MM.1S (cell line): ENCODE data around the gene PPP1R14C.
A peak's percentile ranks its signal among the peaks of the same experiment; 100 is the strongest.

ENCODE experiments used
- DNase-seq: peaks from one replicate; pipeline ENCODE4 v3.0.0-alpha.2; 2015
- H2AFZ ChIP-seq: fragments of 300-600 bp; sonication (generic); 2 replicates; pipeline ENCODE4 v1.6.0; 2016; ENCODE audit warnings: antibody characterized with exemption, low read length
- H3F3A ChIP-seq: fragments of 300-600 bp; sonication (generic); 2 replicates; pipeline ENCODE4 v1.6.1; 2016; ENCODE audit warnings: mild to moderate bottlenecking, antibody characterized with exemption, low read length, moderate library complexity, mixed read lengths; ENCODE audit not compliant: insufficient read depth
- H3K27ac ChIP-seq: fragments of 300-600 bp; sonication (generic); 2 replicates; pipeline ENCODE4 v1.5.1; 2016; ENCODE audit warnings: mild to moderate bottlenecking, low read length
- H3K27me3 ChIP-seq: fragments of 300-600 bp; sonication (generic); replicated peaks from 2 replicates; pipeline ENCODE4 v1.6.0; 2016; ENCODE audit warnings: low read length; ENCODE audit not compliant: insufficient read depth
- H3K36me3 ChIP-seq: fragments of 300-600 bp; sonication (generic); replicated peaks from 2 replicates; pipeline ENCODE4 v1.6.1; 2016; ENCODE audit warnings: mild to moderate bottlenecking, low read length, mixed read lengths; ENCODE audit not compliant: insufficient read depth
- H3K4me1 ChIP-seq: fragments of 300-600 bp; sonication (generic); 2 replicates; pipeline ENCODE4 v1.6.1; 2016; ENCODE audit warnings: low read length, mixed read lengths
- H3K4me2 ChIP-seq: fragments of 300-600 bp; sonication (generic); 2 replicates; pipeline ENCODE4 v1.6.0; 2016; ENCODE audit warnings: low read depth, low read length
- H3K4me3 ChIP-seq: fragments of 300-600 bp; sonication (generic); 2 replicates; pipeline ENCODE4 v1.5.1; 2016; ENCODE audit warnings: low read length, mixed read lengths
- H3K79me2 ChIP-seq: fragments of 300-600 bp; sonication (generic); 2 replicates; pipeline ENCODE4 v1.6.1; 2016; ENCODE audit warnings: mixed run types, low read length, mixed read lengths
- H3K9ac ChIP-seq: fragments of 300-600 bp; sonication (generic); 2 replicates; pipeline ENCODE4 v1.6.1; 2016; ENCODE audit warnings: low read length, mixed read lengths
- H3K9me2 ChIP-seq: fragments of 300-600 bp; sonication (generic); replicated peaks from 2 replicates; pipeline ENCODE4 v1.6.1; 2016; ENCODE audit warnings: mild to moderate bottlenecking, low read length, mixed read lengths; ENCODE audit not compliant: insufficient read depth
- H3K9me3 ChIP-seq: fragments of 300-600 bp; sonication (generic); replicated peaks from 2 replicates; pipeline ENCODE4 v1.6.1; 2016; ENCODE audit warnings: mild to moderate bottlenecking, low read length, mixed read lengths; ENCODE audit not compliant: insufficient read depth
- H4K20me1 ChIP-seq: fragments of 300-600 bp; sonication (generic); 2 replicates; pipeline ENCODE4 v1.6.1; 2016; ENCODE audit warnings: mild to moderate bottlenecking, low read length, moderate library complexity, mixed read lengths; ENCODE audit not compliant: insufficient read depth
- EZH2 ChIP-seq: fragments of 300-600 bp; sonication (generic); optimal IDR thresholded peaks from 2 replicates; pipeline ENCODE3; 2017; ENCODE audit warnings: low read depth, mild to moderate bottlenecking, antibody characterized with exemption, low read length, mixed read lengths
- EZH2phosphoT487 ChIP-seq: fragments of 300-600 bp; sonication (generic); IDR thresholded peaks from 2 replicates; pipeline ENCODE4 v1.6.1; 2018; ENCODE audit warnings: antibody characterized with exemption, low read length
- TF ChIP-seq, protein P1 (sequence below): fragments of 300-600 bp; sonication (generic); IDR thresholded peaks from 2 replicates; pipeline ENCODE4 v1.5.1; 2016; ENCODE audit warnings: antibody characterized with exemption, low read length, mixed read lengths

The PPP1R14C gene, protein sequence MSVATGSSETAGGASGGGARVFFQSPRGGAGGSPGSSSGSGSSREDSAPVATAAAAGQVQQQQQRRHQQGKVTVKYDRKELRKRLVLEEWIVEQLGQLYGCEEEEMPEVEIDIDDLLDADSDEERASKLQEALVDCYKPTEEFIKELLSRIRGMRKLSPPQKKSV

DNA sequence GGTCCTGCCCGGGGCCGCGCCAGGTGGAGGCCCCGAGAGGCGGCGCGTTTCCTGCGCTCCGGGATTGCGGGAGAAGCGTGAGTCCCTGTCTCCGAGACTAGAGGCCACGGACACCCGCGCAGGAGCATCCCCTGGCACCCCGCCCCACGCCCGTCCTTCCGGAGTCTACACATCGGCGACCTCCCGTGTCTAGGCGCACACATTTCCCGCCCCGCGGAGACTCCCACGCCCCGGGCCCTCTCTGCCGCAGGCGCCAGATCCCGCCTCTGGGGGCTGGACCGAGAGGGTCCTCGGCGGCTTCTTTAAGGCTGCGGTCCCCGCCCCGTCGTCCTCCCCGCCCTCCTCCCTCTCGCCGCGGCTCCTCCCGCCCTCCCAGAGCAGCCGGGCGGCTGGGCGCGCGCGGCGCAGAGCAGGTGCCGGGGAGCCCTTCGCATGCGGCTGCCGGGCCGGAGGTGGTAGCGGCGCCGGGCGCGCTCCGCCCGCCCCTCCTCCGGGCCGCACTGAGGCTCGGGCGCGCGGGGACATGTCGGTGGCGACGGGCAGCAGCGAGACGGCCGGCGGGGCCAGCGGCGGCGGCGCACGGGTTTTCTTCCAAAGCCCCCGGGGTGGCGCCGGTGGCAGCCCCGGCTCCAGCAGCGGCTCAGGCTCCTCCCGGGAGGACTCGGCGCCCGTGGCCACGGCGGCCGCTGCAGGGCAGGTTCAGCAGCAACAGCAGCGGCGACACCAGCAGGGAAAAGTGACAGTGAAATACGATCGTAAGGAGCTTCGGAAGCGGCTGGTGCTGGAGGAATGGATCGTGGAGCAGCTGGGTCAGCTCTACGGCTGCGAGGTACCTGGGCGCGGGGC lies at the start of gene PPP1R14C:
Gene PPP1R14C, plus strand, starts transcription at position 375 of the 846 bp plus-strand sequence. Its CDS starts 149 bp downstream, at position 524.
- Histone ChIP-seq H3K27me3 (no peaks in the 10 kb centered on the region), H3K4me3 (no peak within 1 kb of the TSS; the same call in 1 of the 2 replicates), H3K9ac (no peak within 1 kb of the TSS), H3K4me1 (no peaks in the 10 kb centered on the region), H3K79me2 (no peaks in the 10 kb centered on the region), H4K20me1 (no peaks in the 10 kb centered on the region), H3K4me2 (peak within 1 kb of the TSS; percentile 29; the same call in 1 of the 2 replicates), H3K9me3 (no peaks in the 10 kb centered on the region), H3K36me3 (no peaks in the 10 kb centered on the region), H3K27ac (no peak within 1 kb of the TSS), H2AFZ (no peak within 1 kb of the TSS), H3F3A (no peaks in the 10 kb centered on the region), H3K9me2 (no peaks in the 10 kb centered on the region)
- no peak for DNase-seq
- TF ChIP-seq EZH2phosphoT487, result no peak
- TF ChIP-seq, protein P1, sequence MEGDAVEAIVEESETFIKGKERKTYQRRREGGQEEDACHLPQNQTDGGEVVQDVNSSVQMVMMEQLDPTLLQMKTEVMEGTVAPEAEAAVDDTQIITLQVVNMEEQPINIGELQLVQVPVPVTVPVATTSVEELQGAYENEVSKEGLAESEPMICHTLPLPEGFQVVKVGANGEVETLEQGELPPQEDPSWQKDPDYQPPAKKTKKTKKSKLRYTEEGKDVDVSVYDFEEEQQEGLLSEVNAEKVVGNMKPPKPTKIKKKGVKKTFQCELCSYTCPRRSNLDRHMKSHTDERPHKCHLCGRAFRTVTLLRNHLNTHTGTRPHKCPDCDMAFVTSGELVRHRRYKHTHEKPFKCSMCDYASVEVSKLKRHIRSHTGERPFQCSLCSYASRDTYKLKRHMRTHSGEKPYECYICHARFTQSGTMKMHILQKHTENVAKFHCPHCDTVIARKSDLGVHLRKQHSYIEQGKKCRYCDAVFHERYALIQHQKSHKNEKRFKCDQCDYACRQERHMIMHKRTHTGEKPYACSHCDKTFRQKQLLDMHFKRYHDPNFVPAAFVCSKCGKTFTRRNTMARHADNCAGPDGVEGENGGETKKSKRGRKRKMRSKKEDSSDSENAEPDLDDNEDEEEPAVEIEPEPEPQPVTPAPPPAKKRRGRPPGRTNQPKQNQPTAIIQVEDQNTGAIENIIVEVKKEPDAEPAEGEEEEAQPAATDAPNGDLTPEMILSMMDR, result no peak

- Histone ChIP-seq H4K20me1 (no peaks in the 10 kb centered on the region), H3K4me3 (no peak overlapping the region), H3K9me3 (no peaks in the 10 kb centered on the region), H3K27me3 (no peaks in the 10 kb centered on the region), H3K36me3 (no peaks in the 10 kb centered on the region), H3K4me1 (no peaks in the 10 kb centered on the region), H3K79me2 (no peaks in the 10 kb centered on the region), H2AFZ (no peak overlapping the region), H3F3A (no peaks in the 10 kb centered on the region), H3K9me2 (no peaks in the 10 kb centered on the region), H3K27ac (no peak overlapping the region), H3K9ac (no peak overlapping the region), H3K4me2 (no peak overlapping the region)
- DNase-seq, result no peak
- TF ChIP-seq, protein P1, result no peak
- TF ChIP-seq EZH2 (no peak), EZH2phosphoT487 (no peak)
Measured at GRCh38 chr6:150093397-150093796, 49.4 kb upstream of the PPP1R14C start.

- no peaks in the 10 kb centered on the region for H3K4me1 ChIP-seq
- no peak for TF ChIP-seq EZH2phosphoT487
- TF ChIP-seq, protein P1, result no peak
- no peak for TF ChIP-seq EZH2
- no peak overlapping the region for H3K9ac ChIP-seq
- no peaks in the 10 kb centered on the region for H3K79me2 ChIP-seq
- no peaks in the 10 kb centered on the region for H3F3A ChIP-seq
- H3K4me2 ChIP-seq, result no peak overlapping the region
- no peaks in the 10 kb centered on the region for H3K27me3 ChIP-seq
- H4K20me1 ChIP-seq, result no peaks in the 10 kb centered on the region
- no peak overlapping the region for H3K4me3 ChIP-seq
- H2AFZ ChIP-seq, result no peak overlapping the region
- H3K9me2 ChIP-seq, result no peaks in the 10 kb centered on the region
- H3K27ac ChIP-seq, result no peak overlapping the region
- no peak for DNase-seq
- H3K36me3 ChIP-seq, result no peaks in the 10 kb centered on the region
- no peaks in the 10 kb centered on the region for H3K9me3 ChIP-seq
Measured at GRCh38 chr6:150098155-150098554, 44.7 kb upstream of the PPP1R14C start.
